ENCODE measurements around the gene NPR3.
A peak's percentile ranks its signal among the peaks of the same experiment; 100 is the strongest.

NPR3 gene, protein sequence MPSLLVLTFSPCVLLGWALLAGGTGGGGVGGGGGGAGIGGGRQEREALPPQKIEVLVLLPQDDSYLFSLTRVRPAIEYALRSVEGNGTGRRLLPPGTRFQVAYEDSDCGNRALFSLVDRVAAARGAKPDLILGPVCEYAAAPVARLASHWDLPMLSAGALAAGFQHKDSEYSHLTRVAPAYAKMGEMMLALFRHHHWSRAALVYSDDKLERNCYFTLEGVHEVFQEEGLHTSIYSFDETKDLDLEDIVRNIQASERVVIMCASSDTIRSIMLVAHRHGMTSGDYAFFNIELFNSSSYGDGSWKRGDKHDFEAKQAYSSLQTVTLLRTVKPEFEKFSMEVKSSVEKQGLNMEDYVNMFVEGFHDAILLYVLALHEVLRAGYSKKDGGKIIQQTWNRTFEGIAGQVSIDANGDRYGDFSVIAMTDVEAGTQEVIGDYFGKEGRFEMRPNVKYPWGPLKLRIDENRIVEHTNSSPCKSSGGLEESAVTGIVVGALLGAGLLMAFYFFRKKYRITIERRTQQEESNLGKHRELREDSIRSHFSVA

DNA sequence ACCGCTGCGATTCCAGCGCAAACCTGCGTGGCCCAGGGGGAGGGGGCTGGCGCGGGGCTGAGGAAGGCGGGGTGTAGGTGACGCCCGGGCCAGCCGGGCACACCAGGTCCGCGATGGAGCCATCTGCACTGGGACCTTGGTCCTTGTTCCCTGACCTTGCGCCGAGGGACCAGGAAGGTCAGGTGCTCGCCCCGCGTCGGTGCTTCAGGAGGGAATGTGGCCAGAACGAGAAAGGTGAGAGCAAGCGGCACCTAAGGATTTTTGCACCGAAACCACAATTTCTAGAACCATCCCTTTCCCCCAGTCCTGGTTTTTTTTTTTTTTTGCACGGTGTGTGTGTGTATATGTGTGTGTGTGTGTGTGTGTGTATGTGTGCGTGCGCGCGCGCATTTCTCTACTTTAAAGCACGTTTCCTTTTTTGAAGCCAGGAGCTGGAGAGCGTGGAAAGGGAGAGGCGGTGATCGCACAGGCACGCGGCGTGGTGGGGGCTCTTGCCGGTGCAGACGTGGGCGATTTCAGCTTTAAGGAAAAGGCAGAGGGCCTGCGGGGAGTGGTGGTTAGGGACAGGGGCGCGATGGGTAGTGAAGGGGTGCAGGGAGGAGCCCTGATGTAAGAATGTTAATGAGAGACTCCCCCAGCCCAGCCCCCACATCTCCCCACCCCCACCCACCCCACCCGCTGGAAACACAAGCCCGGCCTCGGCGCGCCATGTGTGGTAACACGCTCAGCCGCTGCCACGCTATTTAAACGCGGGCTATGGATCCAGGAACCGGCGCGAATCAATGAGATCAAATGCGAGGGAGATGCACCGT, at the start of gene NPR3:
NPR3 (plus strand) TSS at position 772 of the 812 bp plus-strand sequence. CDS start 456 bp downstream, outside the sequence.
- peak; percentile 9 for DNase-seq

DNA sequence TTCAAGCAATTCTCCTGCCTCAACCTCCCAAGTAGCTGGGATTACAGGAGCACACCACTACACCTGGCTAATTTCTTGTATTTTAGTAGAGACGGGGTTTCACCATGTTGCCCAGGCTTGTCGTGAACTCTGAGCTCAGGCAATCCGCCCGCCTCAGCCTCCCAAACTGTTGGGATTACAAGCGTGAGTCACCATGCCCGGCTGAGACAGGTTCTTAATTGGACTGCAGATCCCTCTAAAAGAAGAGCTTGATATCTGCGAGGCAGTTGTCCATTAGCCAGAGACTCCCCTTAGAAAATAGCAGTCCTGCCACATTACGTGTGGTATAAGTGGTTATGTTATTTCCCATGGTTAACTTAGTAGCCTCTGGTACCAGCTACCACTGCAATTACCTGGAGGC, 46.6 kb upstream of the NPR3 start:
- no peak for DNase-seq

DNA sequence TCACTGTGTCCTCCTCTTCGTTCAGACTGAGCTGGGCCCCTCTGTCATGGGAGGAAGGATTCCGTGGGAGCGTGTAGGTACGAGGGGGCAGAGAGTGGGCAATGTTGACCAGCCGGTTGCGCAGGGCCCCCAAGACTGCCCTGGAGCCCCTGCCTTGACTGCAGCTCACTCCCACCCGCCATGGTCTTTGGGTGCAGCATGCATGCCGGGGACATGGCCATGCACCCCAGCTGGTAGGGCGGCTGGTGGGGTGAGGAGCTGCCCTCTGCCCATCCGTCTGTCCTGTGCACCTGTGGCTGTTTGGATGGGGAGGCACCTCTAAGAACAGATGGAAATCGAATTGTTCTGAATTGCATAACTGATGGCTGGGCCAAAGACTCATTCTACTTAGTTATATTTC, 42.6 kb upstream of the NPR3 start:
- DNase-seq = no peak

DNA sequence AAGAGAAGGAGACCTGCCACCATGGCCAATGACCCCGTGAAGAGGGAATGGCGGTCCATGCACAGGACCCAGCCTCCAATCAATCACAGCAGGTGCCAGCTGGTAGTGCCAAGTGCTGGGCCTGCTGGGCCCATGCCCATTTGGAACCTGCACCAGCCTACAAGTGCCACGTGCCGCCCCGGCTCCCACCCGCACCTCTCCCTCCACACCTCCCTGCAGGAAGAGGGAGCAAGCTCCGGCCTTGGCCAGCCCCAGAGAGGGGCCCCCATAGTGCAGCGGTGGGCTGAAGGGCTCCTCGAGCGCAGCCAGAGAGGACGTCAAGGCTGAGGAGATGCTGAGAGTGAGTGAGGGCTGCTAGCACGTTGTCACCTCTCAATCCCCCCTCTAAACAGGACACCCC, 37.8 kb upstream of the NPR3 start:
- DNase-seq = no peak

DNA sequence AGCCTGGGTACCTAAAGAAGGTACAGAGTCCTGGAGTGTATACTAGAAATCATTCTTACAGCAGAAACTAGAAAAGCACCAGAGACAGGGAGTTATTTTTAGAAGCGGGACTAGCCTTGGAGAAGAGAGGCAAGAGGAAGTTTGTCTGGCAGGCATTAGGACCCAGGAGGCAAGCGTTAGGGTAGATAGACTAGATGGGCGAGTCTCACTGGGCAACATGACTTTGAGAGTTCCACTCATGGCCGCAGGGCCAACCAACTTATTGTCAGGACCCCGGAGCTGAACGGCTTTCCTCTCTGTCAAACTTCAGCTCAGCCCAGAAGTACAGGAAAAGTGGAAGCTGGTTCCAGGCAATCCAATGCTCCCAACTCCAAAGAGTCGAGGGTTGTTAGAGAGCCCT, 34.1 kb upstream of the NPR3 start:
- DNase-seq = no peak

DNA sequence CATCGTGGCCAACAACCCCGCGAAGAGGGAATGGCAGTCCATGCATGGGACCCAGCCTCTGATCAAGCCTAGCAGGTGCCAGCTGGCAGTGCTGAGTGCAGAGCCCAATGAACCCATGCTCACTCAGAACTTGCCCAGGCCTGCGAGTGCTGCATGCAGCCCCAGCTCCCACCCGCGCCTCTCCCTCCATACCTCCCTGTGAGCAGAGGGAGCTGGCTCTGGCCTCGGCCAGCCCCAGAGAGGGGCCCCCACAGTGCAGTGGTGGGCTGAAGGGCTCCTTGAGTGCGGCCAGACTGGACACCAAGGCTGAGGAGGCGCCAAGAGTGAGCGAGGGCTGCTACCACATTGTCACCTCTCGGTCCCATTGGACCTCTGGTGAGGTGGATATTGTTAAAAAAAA, 32.6 kb upstream of the NPR3 start:
- DNase-seq = no peak

DNA sequence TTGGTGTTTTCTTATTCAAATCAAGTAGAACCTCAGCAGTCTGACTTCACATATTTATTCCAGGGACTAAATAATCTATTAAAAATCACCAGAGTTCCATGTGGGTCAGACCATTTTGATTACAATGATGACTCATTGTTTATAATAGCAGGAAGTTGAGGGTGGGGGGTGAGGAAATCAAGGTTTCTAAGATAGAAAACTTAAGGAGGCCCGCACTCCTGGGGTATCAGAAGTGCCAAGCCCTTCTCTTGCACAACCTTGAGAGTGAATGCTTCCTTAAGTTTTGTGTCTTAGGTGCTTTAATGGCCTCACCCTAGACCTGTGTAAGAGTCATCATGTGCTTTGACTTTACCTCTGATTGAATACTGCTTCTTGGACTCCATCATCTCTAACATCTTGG, 31.9 kb upstream of the NPR3 start:
- no peak for DNase-seq

DNA sequence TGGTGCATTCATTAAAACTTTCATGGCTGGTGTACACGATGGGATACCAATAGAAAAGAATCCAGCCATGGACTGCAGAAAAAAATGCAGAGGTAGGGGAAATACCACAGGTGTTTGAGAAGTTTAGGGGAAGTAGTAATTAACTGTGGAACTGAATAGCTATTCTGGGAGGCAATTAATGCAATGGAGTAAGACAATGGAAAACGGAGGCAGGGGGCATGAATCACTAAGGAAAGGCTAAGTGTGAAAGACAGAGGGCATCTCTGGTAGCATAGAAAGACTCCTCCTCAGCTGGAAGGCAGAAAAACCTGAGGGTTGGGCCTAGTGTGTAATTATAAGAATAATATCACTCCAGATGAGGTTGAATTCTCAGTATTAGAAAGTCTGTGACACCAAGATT, 30.9 kb upstream of the NPR3 start:
- DNase-seq = no peak

DNA sequence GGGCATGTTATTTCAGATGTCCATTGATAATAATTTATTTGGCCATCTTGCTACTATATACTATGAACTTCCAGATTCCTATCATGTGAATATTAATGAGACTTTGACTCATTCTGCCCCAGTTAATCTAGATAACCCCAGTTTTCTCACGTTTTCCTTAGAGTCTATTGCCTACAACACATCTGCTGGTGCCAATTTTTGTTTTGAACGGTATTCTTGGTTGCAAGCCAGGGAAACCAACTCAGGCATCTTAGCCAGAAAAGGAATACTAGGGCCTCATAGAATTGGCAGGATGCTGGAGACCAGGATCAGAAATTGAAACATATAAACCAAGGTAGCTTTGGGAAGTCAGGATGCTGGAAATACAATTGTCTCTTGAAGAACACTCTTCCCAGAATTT, 28.0 kb upstream of the NPR3 start:
- no peak for DNase-seq

DNA sequence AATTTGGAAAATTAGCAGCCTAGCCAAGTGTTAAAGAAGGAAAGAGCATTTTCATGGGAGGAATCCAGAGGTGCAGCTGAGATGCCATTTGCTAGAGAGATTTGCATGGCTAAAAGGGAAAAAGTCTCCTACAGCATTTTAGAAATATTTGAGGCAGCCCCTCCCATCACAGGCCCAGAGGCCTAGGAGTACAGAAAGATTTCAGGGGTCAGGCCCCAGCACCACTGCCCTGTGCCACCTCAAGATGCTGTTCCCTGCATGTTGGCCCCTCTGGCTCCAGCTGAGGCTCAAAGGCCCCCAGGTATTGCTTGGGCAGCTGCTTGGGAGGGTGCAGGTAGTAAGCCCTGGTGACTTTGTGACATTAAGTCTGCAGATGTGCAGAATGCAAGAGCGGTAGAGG, 26.9 kb upstream of the NPR3 start:
- no peak for DNase-seq

DNA sequence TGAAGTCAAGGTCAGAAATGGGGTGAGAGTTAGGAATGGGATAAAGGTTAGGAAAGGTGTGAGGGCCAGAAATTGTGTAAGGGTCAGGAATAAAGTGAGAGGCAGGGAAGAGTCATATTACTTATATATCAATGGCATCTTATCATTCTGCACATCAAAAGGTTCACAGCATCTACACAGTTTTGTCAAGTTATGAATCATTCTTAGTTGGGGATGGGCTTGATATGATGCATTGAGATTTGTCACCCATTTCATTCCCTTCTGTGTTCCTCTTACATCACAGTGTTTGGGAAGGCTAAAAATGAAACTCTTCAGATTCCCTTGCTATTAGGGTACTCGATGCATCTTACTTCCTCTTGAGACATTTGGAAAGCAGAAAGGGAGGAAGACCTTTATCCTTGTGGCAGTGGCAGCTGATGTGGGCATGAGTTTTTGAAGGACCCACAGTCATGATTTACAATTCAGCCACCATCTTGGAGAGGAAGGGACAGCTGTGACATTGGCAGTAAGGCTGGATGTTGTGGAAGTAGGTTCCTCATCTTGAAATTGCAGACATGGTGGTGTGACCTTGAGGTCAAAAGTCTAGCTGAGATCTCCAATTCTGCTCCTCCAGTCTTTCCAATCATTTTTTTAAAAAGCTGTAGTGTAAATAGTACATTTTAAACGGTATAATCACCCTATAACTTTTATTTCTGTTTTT, 24.2 kb upstream of the NPR3 start:
- DNase-seq = no peak

DNA sequence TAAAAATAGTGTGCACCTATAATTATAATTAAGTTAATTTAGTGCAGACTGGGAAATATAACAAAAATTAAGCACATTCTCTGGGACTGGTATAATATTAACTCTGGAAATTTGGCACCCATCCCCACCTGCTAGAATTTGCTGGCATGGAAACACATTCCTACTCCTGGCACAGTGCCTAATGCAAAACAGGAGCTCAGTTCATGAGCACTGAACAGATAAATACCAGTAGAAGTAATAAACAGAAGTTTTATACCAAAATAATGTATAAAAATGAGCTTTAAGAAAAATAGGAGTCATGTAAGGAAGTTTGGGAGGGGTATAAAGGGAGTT, 23.7 kb upstream of the NPR3 start:
- no peak for DNase-seq

DNA sequence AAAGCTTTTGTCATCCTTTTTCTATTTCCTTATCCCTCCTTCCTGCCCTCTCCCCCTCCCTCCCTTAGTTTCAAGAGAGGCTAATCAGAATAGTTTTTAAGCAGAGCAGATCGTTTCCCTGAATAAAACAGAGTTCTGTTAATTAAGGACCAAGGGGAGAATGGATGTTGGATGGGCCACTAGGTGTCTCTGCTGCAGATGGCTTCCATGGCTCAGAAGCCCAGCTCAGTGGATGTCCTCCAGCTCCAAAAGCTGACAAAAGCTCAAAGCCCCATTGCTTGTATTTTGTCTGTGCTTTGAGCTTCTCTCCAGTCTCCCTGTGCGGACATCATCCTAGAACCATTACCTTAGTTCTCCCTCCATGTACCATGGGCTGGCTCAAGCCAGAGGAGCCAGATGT, 21.0 kb upstream of the NPR3 start:
- DNase-seq = no peak

DNA sequence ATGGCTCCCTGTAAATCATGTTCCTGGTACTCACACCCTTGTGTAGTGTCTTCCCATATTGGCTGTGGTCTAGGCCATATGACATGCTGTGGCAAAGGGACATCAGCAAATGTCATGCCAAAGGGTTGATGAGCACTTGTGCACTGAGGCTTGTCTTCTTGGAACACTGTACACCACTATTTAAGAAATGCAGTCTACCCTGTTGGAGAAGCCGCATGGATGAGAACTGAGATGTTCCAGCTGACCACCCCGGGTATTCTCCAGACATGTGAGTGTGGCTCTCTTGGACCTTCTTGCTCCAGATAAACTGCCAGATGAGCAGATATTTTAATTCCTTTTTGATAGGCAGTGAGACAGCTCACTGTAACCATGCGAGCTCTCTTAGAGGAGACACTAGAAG, 20.5 kb upstream of the NPR3 start:
- DNase-seq = no peak

DNA sequence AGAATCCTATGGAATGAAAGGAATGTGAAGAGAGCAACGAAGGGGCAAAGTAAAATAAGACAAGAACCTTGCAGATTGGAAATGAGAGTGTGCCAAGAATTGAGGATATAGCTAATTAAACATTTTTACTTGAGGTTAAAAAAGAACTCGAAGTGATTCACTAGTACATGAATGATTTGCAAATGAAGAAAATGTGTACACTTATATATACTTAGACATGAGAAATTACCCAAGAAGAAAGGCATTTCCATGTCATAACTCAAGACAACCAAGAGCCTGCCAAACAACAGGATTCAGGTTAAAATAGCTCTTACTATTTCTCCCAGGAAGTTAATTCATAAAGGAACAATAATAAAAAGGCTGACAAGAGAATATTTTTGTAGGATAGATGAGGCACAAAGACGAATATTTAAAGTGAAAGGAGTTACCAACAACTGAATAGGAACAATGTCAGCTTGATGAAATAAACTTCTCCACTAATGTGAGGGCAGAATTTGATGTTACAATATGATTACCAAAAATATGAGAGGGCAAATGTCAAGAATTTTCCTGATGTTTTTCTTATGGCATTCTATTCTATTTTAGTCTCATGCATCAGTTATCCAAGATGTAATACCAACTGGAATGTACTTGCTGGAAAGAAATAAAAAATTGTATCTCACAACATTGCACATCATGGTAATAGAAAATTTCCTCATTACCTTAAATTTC, 18.9 kb upstream of the NPR3 start:
- no peak for DNase-seq

DNA sequence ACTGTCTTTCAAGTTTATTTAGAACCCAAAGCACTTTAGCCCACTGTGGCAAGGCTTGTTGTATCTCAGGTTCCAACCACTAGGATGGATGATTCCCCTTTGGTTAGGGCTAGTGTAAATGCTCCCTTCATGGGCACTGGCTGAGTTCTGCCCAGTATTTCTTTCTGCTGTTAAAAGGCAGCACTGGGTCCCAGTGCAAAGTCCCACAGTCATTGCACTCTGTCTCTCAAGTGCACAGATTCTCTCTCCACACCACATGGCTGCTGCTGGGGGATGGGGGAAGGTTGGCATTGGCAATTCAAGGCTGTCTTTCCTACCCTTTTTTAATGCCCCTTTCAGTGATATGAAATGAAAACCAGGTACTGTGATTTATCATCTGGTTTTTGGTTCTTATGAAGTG, 7.2 kb upstream of the NPR3 start:
- DNase-seq = no peak

DNA sequence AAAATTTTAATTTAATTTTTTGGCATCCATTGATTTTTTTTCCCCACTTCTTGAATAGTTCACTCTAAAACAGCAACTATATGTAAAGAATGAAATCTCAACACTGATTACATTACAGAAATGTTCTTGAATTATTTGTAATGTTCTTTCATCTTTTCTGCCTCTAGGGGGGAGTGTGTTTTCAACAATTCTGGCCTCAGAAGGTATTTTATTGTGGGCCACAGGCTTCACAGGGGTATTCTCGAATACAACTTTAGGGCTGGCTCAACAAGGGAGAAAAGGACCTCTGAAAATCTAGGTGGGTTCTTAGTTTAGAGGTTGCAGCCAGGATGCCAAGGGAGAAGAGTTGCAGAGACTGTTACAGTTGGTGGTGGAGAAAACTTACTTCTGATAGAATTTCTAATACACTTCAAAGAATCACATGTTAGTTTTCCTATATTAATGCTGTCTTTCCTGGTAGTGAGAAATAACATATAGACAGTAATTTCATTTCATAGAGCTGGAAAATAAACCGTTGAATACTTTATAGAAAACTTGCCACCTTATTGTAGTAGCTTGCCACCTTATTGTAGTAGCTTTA, 3.6 kb upstream of the NPR3 start:
- no peak for DNase-seq

DNA sequence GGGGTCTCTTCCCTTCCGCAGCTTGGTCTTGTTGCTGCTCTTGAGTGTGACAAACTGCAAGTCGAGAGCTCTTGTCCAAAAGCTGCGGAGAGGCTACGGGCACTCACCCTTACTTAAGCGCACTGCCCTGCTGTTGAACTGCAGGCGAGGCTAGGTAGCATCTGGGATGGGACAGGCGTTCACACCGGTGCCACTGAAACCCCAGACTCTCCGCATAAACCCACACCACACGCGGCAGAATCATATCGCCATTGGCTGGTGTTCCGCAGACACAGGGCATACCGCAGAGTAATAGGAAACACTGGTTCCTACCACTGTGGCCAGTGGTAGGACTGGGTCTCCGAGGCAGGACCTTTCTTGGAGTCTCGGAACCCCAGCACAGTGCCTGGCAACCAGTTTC, 2.2 kb upstream of the NPR3 start:
- DNase-seq = no peak

DNA sequence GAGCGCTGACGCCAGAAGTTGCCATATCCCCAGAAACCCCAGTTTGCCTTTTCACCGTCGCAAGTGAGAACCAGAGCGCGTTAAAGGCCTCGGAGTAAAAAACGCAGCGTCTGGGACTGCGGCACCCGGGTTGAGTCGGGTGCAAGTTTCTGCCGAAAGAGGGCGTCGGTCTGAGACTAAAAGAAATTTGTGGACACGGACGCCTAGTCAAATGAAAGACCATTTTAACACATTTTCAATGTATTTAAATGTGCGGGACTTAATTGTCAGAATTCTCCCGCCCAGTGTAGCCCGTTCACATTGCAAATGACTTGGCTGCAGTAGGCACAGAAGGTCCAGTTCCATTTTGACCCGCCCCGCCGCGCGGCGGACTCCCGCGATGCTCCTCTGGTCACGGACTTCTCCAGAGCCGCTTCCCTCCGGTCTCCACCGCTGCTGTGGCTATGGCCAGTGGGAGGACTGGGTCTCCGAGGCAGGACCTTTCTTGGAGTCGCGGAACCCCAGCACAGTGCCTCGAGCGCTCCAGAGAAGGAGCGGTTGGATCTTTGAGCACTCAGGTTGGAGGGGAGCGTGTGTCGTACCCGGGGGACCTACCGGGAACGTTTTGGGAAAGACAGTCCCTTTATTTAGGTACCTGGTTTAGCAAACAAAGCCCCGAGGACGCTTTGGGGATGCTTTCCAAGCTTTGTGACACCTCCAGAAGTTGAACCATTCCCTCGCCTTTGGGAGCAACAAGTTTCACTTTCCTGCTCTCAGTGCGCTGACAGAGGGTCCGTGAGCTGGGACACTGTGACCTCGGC, 1.2 kb upstream of the NPR3 start:
- peak; percentile 11 for DNase-seq

DNA sequence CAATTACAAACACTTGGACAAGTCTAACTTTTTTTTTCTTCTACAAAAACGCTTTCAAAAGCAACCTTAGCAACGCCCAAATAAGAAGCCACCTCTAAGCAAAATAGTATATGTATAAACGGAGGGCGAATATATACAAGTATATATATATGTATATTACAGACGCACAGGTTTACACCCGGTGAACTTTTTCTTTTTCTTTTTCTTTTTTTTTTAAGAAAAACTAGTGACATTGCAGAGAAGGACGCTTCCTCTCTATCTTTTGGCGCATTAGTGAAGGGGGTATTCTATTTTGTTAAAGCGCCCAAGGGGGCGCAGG, 200 bp downstream of the NPR3 start:
- no peak for DNase-seq

DNA sequence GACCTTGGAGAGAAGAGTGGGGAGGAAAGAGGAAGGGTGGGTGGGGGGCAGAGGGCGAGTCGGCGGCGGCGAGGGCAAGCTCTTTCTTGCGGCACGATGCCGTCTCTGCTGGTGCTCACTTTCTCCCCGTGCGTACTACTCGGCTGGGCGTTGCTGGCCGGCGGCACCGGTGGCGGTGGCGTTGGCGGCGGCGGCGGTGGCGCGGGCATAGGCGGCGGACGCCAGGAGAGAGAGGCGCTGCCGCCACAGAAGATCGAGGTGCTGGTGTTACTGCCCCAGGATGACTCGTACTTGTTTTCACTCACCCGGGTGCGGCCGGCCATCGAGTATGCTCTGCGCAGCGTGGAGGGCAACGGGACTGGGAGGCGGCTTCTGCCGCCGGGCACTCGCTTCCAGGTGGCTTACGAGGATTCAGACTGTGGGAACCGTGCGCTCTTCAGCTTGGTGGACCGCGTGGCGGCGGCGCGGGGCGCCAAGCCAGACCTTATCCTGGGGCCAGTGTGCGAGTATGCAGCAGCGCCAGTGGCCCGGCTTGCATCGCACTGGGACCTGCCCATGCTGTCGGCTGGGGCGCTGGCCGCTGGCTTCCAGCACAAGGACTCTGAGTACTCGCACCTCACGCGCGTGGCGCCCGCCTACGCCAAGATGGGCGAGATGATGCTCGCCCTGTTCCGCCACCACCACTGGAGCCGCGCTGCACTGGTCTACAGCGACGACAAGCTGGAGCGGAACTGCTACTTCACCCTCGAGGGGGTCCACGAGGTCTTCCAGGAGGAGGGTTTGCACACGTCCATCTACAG, 760 bp downstream of the NPR3 start:
- no peak for DNase-seq
